HepG2 (cell line): ENCODE results near the gene AURKA. TPM values are rescaled to one million over a fixed set of nuclear protein-coding genes. Genes with fewer than 3 reads are reported as not detected.
A peak's percentile ranks its signal among the peaks of the same experiment; 100 is the strongest.

Experiments used
- DBP ChIP-seq: sonication (generic); formaldehyde crosslinking; IDR thresholded peaks from 2 replicates; pipeline ENCODE4 v1.4.0; 2020; ENCODE audit warnings: missing genetic modification reagents; ENCODE audit errors: not compliant biosample characterization
- EZH2 ChIP-seq: conservative IDR thresholded peaks from 2 replicates; pipeline ENCODE4 v1.6.1; 2012; ENCODE audit warnings: mild to moderate bottlenecking, low read depth, low read length, moderate library complexity
- JARID2 ChIP-seq: sonication (generic); formaldehyde crosslinking; IDR thresholded peaks from 2 replicates; pipeline ENCODE4 v1.8.1; 2023; ENCODE audit warnings: missing genetic modification reagents, inconsistent platforms; ENCODE audit not compliant: insufficient replicate concordance
- KIAA2018 ChIP-seq: sonication (generic); formaldehyde crosslinking; IDR thresholded peaks from 2 replicates; pipeline ENCODE4 v1.5.0; 2020; ENCODE audit warnings: mild to moderate bottlenecking, missing genetic modification reagents, borderline replicate concordance
- KLF15 ChIP-seq: sonication (generic); formaldehyde crosslinking; IDR thresholded peaks from 2 replicates; pipeline ENCODE4 v1.8.1; 2023; ENCODE audit warnings: borderline replicate concordance, mild to moderate bottlenecking, inconsistent platforms, missing genetic modification reagents, mixed read lengths
- MAF1 ChIP-seq: sonication (generic); formaldehyde crosslinking; IDR thresholded peaks from 2 replicates; pipeline ENCODE4 v1.5.0; 2020; ENCODE audit warnings: missing genetic modification reagents, borderline replicate concordance
- MAFF ChIP-seq: IDR thresholded peaks from 2 replicates; pipeline ENCODE4 v1.6.1; 2011; ENCODE audit warnings: low read depth, low read length, improper control_type of control experiment
- MXI1 ChIP-seq: IDR thresholded peaks from 3 replicates; pipeline ENCODE4 v1.6.1; 2012; ENCODE audit warnings: low read depth, low read length, inconsistent platforms, borderline replicate concordance
- NCOA2 ChIP-seq: sonication (generic); formaldehyde crosslinking; IDR thresholded peaks from 2 replicates; pipeline ENCODE4 v1.8.0; 2022; ENCODE audit warnings: inconsistent platforms
- PHF5A ChIP-seq: IDR thresholded peaks from one replicate; pipeline ENCODE4 v1.6.1; 2018; ENCODE audit warnings: low read depth, missing genetic modification reagents; ENCODE audit not compliant: unreplicated experiment
- RFX1 ChIP-seq: fragments of 450-650 bp; IDR thresholded peaks from 2 replicates; pipeline ENCODE4 v1.6.1; 2017
- SAP130 ChIP-seq: IDR thresholded peaks from 2 replicates; pipeline ENCODE4 v1.6.1; 2016; ENCODE audit warnings: low read depth
- SMAD1 ChIP-seq: sonication (generic); formaldehyde crosslinking; IDR thresholded peaks from 2 replicates; pipeline ENCODE4 v1.4.0; 2020; ENCODE audit warnings: missing genetic modification reagents, low read depth, mild to moderate bottlenecking, borderline replicate concordance
- SP4 ChIP-seq: sonication (generic); formaldehyde crosslinking; IDR thresholded peaks from 2 replicates; pipeline ENCODE4 v1.8.1; 2023; ENCODE audit warnings: mild to moderate bottlenecking, missing genetic modification reagents
- ZBTB1 ChIP-seq: sonication (generic); formaldehyde crosslinking; IDR thresholded peaks from 2 replicates; pipeline ENCODE4 v1.4.0; 2020; ENCODE audit warnings: missing genetic modification reagents, borderline replicate concordance
- ZFY ChIP-seq: sonication (generic); formaldehyde crosslinking; IDR thresholded peaks from 2 replicates; pipeline ENCODE4 v1.4.0; 2020; ENCODE audit warnings: missing genetic modification reagents
- ZNF207 ChIP-seq: fragments of 450-650 bp; IDR thresholded peaks from 2 replicates; pipeline ENCODE4 v1.6.1; 2016; ENCODE audit warnings: antibody characterized with exemption, borderline replicate concordance
- ZNF383 ChIP-seq: sonication (generic); formaldehyde crosslinking; IDR thresholded peaks from 2 replicates; pipeline ENCODE4 v1.4.0; 2020; ENCODE audit warnings: missing genetic modification reagents, mild to moderate bottlenecking, borderline replicate concordance
- ZNF678 ChIP-seq: sonication (generic); formaldehyde crosslinking; IDR thresholded peaks from 2 replicates; pipeline ENCODE4 v1.4.0; 2020; ENCODE audit warnings: mild to moderate bottlenecking, missing genetic modification reagents
- ZNF740 ChIP-seq: sonication (generic); formaldehyde crosslinking; IDR thresholded peaks from 2 replicates; pipeline ENCODE4 v1.4.0; 2020; ENCODE audit warnings: missing genetic modification reagents
- ZNF816 ChIP-seq: sonication (generic); formaldehyde crosslinking; IDR thresholded peaks from 2 replicates; pipeline ENCODE4 v1.8.0; 2022; ENCODE audit warnings: missing genetic modification reagents, mild to moderate bottlenecking, borderline replicate concordance
- polyA plus RNA-seq, 8 experiments: library from polyadenylated mRNA; depleted of rRNA in 3 of 8; stranded (reverse) in 7 of 8; unstranded in 1 of 8; fragments of >200 nt; fragmentation: Illumina TruSeq in 4 of 8; extraction: Trizol in 4 of 8; gene quantifications; 2 replicates each; pipeline versions ENCODE4 v1.2.1 to v1.2.3, GENCODE V29; 2011 to 2016; ENCODE audit warnings: low read depth in 4 of 8, missing spikeins in 1 of 8, mixed read lengths in 1 of 8; ENCODE audit not compliant: insufficient read depth in 1 of 8
- total RNA-seq, 5 experiments: library from RNA; depleted of rRNA; stranded (reverse); fragments of >200 nt; fragmentation: Illumina TruSeq; extraction: Trizol; gene quantifications; 2 replicates each; pipeline ENCODE4 v1.2.3, GENCODE V29; 2016; ENCODE audit warnings: low read depth in 1 of 5
- TF ChIP-seq, protein P1 (sequence below): sonication (generic); formaldehyde crosslinking; IDR thresholded peaks from 2 replicates; pipeline ENCODE4 v1.9.0; 2021; ENCODE audit warnings: missing genetic modification reagents, mild to moderate bottlenecking, borderline replicate concordance

Gene AURKA
- total and polyA plus RNA-seq, 2 of the 13 experiments (the other 11 are each of a cell fraction or from before 2014, with no cell fraction given) = 96.4 to 224 TPM

DNA sequence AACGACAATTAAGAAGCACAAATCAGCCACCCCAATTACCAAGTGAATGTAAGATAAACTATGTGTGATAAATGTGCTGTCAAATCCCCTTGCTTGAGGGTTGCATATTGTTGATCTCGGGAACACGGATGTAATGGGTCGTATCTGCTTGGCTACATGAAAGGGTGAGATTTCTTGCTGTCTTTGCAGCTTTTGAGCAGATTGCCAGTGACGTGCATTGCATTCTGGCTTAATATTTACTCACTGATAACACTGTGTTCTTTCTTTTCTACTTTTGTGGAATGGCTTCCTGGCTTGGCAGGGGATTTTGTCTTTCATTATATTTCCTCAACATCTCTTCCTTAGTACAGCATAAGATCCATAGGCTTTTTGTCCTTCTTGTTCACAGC, 43.7 kb downstream of the AURKA start (continued):
- no peak for TF ChIP-seq MXI1
- no peak for TF ChIP-seq ZNF678 (CRISPR knock-in tag)
- peak; percentile 42; the same call in 1 of the 2 replicates for TF ChIP-seq SAP130 (CRISPR knock-in tag)
- TF ChIP-seq PHF5A (CRISPR knock-in tag) = no peak
- no peak for TF ChIP-seq KLF15 (CRISPR knock-in tag)
- no peak for TF ChIP-seq KIAA2018 (CRISPR knock-in tag)
- TF ChIP-seq DBP (CRISPR knock-in tag) = no peak
- TF ChIP-seq ZNF383 (CRISPR knock-in tag) = no peak
- no peak for TF ChIP-seq ZNF740 (CRISPR knock-in tag)
- TF ChIP-seq, protein P1, sequence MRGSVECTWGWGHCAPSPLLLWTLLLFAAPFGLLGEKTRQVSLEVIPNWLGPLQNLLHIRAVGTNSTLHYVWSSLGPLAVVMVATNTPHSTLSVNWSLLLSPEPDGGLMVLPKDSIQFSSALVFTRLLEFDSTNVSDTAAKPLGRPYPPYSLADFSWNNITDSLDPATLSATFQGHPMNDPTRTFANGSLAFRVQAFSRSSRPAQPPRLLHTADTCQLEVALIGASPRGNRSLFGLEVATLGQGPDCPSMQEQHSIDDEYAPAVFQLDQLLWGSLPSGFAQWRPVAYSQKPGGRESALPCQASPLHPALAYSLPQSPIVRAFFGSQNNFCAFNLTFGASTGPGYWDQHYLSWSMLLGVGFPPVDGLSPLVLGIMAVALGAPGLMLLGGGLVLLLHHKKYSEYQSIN = no peak
- TF ChIP-seq SP4 = no peak
- TF ChIP-seq SMAD1 (CRISPR knock-in tag) = no peak
- peak; percentile 70 for TF ChIP-seq MAFF
- TF ChIP-seq RFX1 = no peak
- no peak for TF ChIP-seq JARID2 (CRISPR knock-in tag)
- TF ChIP-seq EZH2 = no peak
- TF ChIP-seq MAF1 = no peak
- TF ChIP-seq ZNF207 = no peak
- TF ChIP-seq ZNF816 = no peak
- no peak for TF ChIP-seq NCOA2
- TF ChIP-seq ZFY = no peak
- no peak for TF ChIP-seq ZBTB1 (CRISPR knock-in tag)
